Activated CD8-positive, alpha-beta memory T cell treated with anti-CD3 and anti-CD28 coated beads for 24 hours (primary cell): Measurements from ENCODE around the gene RPTOR.
A peak's percentile ranks its signal among the peaks of the same experiment; 100 is the strongest.

ENCODE experiments used
- DNase-seq: peaks from one replicate; pipeline ENCODE4 v3.0.0-alpha.2; 2020

The RPTOR gene

DNA sequence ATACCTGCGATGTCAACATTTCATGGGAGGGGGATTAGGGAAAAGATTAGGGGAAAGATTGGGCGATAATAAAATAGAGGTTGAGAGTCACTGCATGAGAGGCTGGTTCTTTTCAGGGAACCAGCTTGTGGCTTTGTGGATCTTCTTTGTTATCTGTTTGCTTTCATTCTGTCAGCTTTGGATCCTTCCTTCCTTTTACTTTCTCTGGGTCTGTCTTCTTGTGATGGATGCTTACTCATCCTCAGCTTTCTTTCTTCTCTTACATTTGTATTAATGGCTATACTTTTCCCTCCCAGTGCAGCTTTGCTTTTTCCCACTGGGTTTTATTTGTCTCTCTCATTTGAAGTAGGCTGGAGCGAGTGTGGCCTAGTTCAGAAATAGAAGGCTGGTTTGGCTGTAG is 47.1 kb downstream of the RPTOR start:
- no peak for DNase-seq

DNA sequence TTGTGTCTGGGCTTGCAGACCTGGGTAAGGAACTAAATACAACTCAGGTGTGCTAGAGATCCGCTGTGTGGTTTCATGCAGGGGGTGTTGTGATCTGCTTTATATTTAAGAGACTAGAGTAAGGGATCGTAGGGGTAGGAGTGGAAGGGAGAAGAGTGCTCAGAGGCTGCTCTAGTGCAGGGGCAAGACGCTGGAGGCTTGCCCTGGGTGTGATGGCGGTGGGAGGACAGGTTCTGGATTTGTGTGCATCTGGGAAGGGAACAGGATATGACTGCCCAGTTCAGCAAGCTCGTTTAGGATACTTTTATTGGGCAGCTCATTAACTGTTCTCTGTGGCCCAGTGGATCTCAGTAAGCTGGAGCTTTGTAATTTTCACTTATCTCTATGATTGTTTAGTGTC is 47.6 kb downstream of the RPTOR start:
- DNase-seq, result no peak

DNA sequence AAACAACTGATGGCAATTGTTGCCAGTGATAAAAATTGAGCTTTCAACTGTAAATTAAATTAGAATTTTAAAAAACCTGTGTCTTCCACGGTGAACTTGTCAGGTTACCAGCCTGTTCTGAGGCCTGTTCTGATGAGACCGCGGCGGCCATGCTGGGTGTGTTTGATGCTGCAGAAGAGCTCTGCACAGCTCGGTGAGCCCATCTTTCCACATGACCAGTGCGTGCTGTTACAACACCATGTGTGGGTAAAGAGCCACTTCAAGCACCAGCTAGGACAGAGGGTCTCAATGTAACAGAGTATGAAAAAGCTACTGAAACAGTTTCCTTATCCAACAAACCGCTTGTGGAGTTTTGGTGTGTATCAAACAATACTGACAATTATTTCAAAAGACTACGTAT is 48.5 kb downstream of the RPTOR start:
- no peak for DNase-seq

DNA sequence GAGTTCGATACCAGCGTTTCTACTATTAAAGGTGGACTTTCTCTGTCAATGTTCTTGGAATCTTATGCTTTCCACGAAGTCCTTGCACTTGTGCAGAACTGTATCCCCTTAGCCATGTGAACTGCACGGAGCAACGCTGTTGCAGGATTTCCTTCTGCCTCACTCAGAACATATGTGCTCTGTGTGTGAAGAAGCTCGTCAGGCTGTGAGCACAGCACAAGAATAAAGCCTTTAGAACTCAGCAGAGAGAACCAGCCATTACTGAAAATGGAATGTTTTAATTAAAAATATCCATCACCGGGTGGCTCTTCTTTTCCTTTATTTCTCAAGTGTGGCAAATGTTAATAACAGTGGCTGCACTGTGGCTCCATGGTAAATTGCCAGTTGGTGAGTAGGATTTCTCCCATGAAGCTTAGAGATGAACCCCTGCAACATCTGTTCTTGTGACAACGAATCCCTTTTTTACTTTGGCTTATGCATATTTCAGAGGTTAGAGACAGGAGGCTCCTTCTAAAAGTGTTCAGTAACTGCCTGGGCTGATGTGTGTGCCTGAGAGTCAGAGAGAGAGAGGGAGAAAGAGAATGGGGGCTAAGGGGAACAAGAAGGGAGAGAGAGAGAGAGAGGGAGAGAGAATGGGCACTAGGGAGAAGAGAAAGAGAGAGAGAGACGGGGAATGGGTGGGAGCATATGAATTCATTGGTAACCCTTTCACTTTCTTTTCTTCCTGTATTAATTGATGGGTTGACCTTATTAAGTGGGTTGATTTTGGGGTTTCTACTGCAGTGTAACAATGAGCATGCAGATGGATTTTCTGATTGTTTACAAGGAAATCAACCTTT is 50.0 kb downstream of the RPTOR start:
- DNase-seq, result no peak

DNA sequence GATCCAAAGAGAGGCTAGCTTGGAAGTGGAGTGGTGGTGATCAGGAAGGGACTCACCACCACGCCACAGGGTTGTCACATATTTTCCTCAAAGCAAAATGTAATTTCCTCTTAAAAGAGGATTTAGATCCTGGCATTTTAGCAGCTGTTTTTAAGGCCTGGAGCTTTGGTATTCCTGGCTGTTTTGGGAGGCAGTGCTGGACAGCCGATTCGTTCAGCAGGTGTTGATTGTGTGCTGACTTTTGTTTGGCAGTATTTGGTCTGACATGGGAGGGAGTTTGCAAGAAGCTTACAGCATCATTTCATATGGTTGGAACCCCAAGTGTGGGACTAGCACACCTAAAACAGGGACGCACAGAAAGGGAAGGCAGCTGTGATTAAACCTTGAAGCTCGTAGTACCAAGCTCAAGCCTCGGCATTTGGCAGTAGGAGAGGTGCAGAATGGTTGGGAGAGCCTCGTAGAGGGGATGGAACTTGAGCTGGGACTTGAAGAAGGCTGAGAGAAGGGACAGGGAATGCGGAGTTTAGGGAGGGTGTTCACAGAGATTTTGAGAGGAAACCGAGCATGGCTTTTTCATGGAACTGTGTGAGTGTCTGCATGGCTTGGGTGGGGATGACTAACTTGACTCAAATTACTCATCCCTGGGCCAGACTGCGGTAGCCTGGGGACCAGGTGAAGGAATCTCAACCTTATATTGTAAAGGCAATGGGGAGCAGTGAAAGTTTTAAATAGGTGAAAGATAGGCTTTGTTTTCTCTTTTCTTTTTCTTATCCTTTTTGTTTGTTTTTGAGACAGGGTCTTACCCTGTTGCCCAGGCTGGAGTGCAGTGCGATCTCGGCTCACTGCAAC is 52.3 kb downstream of the RPTOR start:
- no peak for DNase-seq

DNA sequence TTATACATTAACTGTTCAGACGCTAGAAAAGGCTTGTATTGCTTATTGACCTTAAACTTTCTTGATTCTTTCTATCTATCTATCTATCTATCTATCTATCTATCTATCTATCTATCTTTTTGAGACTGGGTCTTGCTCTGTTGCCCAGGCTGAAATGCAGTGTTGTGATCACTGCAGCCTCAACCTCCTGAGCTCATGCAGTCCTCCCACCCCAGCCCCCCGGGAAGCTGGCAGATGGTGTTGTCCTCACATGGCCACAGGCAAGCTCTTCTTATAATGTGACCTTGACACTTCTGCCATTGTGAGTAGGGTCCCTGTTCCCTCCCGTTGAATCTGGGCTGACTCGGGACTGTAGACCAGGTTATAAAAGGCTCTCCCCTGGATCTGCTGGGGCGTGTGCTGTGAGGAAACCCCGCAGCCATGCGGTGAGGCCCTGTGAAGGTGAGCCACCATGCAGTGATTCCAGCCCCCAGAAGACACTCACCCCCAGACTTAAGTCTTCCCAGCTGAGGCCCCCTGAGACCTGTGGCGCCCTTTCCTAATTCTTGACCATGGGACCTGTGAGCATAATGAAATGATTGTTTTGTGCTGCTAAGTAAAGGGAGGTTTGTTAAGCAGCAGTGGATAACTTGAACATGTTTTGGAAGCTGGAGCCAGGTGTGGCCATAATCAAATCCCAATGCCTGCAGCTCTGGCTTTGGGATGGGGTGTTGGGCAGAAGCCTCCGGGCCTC is 54.3 kb downstream of the RPTOR start:
- no peak for DNase-seq

DNA sequence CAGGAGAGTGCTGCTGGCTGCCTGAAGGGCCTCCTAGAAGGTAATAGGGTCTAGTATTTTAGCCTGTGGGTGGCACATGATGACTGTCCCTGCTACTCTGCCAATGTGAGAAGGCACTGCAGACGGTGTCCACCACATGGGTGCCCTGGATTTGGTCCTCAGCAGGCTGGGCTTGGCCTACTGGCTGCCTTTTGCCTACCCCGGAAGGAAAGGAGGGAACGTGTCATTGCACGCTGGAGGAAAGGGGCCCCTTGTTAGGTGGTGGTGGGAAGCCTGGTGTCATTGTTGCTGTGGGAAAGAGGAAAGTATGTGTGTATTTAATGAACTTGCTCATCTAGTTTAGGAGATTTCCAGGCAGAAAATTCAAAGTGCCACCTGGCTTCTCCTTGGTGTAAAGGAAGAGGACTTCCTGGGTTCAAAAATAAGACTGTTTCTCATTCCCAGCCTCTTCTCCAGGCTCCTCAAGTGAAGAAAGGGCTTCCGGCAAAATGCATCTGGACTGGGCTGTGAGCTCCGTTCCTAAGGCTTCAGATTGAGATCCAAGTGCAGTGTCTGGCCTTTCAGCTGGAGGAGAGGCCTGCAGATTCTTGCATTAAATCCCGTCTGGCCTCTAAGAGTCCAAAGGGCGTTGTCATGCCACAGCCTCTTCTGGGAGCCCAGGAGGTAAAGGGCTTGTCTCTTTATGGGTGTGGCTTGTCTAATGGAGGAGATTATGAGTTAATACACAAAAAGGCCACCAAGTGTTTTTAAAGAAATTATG is 55.1 kb downstream of the RPTOR start:
- DNase-seq, result peak; percentile 49

DNA sequence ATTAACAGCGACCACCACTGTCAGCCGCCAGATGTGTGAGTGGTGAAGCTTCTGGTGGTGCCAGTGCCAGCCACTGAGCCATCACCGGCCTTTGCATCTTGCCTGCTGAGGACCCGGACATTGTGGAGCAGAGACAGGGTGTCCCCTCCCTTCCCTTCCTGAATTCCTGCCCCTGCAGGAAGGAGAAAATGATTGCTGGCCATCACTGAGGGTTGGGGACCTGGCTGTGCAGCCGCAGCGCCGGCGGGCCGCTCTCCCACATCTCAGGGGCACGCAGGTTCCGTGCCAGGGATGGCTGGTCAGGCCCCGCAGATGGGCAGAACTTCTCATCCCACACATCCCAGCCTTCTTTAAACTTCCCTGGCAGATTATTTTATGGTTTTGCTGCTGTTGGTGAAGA is 56.5 kb downstream of the RPTOR start:
- DNase-seq, result peak; percentile 40

DNA sequence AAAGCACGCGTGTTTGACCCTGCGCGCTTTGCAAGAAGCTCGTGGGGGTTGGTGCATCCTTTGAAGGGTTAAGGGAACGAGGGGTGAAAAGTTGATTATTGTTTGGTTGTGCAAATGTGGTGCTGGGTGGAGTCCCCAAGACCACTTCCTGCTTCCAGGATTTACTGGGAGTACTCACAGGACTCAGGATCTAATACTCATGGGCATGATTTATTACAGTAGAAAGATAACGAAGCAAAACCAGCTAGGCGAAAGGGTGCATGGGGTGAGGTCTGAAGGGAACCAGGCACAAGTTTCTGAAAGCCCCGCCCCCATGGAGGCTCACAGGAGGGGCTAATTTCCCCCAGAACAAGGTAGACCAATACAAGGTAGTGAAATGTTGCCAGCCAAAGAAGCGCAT is 58.8 kb downstream of the RPTOR start:
- DNase-seq, result no peak

DNA sequence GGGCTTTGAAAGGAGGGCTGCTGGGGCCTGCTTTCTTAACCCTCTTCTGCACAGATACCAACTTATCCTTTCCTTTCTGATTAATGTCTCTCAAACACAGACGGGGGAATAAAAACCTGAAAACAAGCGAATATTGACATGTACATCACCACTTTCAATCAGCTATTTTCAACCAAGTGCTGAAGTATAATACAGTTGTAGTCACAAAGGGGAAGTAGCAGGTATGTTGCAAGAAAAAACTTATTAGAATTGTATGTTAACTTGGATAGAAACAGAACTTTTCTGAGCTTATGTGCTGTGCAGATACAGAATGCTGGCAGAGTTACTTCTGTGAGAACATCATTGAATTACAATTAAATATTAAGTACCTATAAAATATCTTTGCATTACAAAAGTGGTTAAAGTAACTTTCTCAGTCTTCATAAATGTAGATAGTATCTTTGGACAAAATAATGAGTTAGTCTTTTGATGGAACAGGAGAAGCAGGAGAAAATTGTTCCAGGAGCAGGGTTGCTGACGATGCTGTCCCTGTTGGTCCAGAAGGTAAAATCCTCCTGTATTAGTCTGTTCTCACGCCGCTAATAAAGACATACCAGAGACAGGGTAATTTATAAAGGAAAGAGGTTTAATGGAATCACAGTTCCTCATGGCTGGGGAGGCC is 59.5 kb downstream of the RPTOR start:
- no peak for DNase-seq

DNA sequence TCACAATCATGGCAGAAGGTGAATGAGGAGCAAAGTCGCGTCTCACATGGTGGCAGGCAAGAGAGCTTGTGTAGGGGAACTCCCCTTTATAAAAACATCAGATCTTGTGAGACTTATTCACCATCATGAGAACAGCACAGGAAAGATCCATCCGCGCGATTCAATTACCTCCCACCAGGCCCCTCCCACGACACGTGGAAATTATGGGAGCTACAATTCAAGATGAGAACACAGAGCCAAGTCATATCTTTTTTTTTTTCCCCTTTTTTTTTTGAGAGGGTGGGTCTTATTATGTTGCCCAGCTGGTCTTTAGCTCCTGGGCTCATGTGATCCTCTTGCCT is 60.0 kb downstream of the RPTOR start:
- DNase-seq, result no peak

DNA sequence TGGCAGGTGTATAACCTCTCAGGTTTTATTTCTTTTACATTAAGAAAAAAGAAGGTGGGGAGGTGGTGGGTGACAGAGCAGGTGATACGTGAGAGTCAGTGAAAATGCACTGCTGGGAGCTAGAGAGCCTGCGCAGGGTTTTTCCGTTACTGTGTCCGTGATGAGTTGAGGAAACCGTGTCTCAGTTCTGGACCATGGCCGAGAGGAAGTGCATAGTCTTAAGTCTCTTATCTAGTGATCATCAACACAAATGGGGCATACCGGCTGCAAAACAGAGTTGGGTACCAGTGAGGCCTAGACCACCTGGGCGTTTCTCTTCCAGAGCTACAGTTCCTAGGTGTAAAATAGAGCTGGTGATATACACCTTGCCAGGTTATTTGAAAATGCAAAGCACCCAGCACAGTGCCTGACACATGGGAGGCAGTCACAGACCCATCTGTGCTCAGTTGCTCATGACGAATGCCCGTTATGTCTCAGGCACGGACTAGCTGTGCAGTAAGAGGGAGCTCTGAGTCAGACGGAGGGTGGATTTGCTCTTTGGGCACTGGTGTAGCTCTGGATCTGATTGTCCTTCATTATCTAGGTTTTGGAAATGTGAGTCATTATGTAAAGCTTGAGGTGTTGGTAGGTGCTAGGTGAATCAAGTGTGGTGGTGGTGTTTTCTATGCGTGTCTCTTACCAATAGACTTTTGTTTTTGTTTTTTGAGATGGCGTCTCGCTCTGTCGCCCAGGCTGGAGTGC is 60.9 kb downstream of the RPTOR start:
- no peak for DNase-seq

DNA sequence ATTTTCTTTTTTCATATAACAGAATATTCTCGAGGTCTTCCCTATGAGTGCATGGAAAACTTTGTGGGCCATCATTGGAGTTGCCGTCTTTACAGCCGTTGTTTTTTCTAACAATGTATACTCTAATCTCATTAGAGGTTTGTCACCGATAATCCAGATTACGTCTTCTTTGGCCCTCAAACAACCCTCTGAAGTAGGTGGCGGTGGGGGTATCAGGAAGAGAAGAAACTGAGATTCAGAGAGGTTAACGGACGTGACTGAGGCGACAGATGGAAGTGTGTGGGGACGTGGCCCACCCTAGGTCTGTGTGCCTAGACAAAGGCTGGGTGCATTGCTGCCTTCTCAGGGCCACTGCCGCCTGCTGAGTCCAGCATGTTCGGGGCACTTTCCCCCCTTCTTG is 63.7 kb downstream of the RPTOR start:
- no peak for DNase-seq

DNA sequence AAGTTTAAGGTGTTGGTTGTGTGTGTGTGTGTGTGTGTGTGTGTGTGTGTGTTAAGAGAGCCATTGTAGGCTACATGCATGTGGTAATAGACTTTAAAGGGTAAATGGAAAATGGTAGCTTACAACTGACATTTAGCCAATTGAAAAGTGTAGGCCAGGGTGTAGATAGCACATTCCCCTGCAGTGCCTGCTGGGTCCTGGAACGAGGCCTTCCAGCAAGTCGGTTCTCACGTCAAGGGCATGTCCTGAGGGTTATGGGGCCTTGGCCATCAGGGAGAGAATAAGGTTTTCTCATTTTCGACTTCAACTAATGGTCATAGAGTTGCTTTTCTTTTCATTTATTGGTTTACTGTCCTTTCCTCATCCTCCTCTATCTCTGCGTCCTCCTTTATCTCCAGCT is 65.1 kb downstream of the RPTOR start:
- no peak for DNase-seq

DNA sequence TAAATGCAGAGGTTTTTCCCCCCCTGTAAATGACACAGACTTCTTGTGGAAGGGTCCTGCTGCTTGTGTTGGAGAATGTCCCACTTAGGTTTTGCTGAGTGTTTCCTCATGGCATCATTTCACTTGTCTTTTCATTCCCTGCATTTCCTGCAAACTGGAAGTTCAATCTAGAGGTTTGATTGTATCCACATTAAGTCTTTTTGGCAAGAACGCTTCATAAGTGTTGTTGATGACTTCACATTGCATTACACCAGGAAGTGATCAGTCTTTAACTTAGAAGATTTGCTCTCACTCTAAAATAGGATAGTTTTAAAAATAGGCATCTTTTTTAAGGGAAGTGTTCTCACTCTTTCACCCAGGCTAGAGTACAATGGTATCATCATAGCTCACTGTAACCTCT is 67.2 kb downstream of the RPTOR start:
- DNase-seq, result no peak

DNA sequence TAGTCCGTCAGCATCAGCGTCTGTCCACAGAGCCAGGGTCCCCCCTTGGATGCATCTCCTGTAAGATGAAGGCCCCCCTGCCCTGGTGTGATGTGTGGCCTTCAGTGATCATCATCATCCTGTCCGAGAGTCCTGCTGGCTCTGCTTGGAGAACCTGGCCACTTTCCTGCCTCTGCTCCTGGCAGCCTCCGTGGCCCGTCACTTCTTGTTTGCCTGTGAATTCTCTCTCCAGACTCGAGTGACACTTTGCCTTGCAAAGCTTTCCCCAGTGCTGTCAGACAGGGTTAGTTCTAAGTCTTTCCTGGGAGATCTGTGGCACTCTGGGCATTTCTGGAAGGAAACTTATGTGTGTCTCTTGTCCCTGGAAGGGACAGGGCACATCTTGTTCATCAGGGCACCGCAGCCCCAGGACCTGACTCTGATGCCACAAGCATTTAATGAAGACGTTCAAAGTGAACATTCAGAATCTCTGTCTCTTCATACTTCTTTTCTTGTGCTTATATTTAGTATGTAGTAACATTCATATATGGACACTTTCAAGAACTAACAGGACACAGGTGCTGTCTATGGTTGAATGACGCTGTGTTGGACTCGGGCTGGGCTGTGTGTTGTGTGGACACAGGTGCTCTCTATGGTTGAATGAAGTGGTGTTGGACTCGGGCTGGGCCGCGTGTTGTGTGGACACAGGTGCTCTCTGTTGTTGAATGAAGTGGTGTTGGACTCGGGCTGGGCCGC is 68.5 kb downstream of the RPTOR start:
- DNase-seq, result no peak

DNA sequence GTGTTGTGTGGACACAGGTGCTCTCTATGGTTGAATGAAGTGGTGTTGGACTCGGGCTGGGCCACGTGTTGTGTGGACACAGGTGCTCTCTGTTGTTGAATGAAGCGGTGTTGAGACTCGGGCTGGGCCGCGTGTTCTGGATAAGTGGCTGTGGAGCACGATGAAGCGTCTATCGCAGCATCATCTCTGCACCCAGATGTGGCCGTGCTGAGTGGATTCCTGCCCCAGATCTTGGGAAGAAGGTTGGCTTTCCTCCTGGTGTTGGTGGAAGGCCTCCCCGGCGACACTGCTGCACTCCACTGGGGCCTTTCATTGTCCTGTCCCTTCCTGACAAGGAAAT is 69.1 kb downstream of the RPTOR start:
- DNase-seq, result no peak

DNA sequence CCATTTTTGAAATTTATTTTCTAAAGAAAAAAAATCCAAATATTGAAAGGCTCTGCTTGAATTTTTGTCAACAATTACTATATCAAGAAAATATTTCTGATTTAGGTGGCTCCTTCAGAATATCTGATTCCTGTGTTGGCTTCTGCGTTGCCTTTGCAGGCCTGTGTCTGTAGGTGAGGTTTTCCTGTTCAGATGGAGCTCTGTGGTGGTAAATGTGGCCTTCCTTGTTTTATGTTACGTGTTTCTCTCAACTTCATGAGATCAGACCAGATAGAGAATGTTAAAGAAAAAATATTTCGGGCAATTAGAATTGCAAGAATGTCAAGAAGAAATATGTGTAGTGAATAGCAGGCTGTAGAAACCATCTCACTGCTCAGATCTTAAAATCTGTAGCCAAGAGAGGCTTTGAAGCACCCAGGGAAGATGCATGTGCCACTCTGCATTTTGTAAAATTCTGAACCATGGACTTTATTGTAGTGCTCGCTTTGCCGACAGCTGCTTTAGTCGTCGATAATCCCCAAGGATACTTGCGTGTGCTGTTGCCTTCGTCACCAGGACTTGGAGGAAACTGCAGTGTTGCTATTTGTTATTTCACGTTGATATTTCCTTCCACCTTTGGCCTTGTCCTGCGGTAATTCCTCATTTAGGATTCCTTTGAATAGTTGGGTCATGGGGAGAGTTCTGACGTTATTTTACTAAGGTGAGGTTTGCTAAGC is 69.9 kb downstream of the RPTOR start:
- DNase-seq, result no peak

DNA sequence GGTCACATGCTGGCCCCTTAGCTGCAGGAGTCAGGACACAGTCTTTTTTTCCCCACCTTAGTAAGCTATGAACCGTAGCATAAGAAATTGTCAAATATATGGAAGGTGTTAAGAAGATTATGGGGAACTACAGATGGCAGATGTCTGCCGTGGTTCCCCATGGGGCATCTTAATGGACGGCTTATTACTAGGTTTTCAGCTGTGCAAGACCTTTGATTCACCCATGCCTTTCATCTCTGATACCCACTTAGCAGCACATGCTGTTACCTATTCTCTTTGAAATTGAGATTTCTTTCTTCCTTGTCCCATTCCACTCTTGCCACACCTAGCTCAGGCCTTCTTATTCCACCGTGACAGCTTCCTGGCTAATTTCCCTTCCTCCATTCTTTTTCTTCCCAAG is 70.7 kb downstream of the RPTOR start:
- DNase-seq, result no peak

DNA sequence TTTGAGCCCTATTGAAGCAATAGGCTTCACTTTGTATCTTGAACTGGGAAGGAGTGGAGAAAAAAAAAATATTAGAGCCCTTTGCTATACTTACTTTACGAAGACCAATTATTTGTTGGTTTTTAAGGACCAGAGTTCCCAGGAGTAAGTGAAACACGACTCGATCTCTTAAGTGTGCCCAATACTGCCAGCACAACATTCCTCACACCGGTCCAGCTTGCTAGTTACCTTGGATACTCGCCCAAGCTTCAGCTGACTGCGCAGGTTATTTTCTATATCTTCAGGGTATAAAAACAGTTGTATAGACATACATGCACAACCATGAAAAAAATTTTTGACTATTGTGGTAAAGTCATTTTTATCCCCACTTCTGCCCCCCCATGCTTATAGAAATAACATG is 72.1 kb downstream of the RPTOR start:
- DNase-seq, result no peak
